Lower lobe of right lung (tissue), 2 donors: ENCODE results near the gene NCKAP5L. TPM values are rescaled to one million over a fixed set of nuclear protein-coding genes. Genes with fewer than 3 reads are reported as not detected.
"Not testable (repeated sequence)": the region's sequence is repeated elsewhere in the genome, so short reads cannot be mapped to it uniquely, and the experiment has no call there.

Experiments used
- ATAC-seq, 2 donors: fragments of 200-7000 bp; cut with Tn5 transposase; one replicate each; pipeline ENCODE4 v1.9.1; 2020 to 2022; ENCODE audit warnings: mild to moderate bottlenecking in 2 of 2, moderate library complexity in 2 of 2
- DNase-seq: peaks from one replicate; pipeline ENCODE4 v3.0.0-alpha.2; 2020
- H3K27ac ChIP-seq: fragments of 200-600 bp; one replicate; pipeline ENCODE4 v1.8.0; 2022
- H3K27me3 ChIP-seq: fragments of 200-600 bp; one replicate; pipeline ENCODE4 v1.8.0; 2022; ENCODE audit warnings: low read depth
- H3K36me3 ChIP-seq: fragments of 200-600 bp; one replicate; pipeline ENCODE4 v1.8.0; 2022; ENCODE audit warnings: mild to moderate bottlenecking
- H3K4me1 ChIP-seq: fragments of 200-600 bp; one replicate; pipeline ENCODE4 v1.8.0; 2022
- H3K4me3 ChIP-seq: fragments of 200-600 bp; one replicate; pipeline ENCODE4 v1.8.0; 2022; ENCODE audit warnings: mild to moderate bottlenecking
- H3K9me3 ChIP-seq: fragments of 200-600 bp; one replicate; pipeline ENCODE4 v1.8.0; 2022
- CTCF ChIP-seq: fragments of 200-600 bp; IDR thresholded peaks from one replicate; pipeline ENCODE4 v1.8.0; 2022; ENCODE audit warnings: antibody characterized with exemption, mild to moderate bottlenecking
- intact Hi-C: fragments of 100-400 bp; cut with DNase I; formaldehyde crosslinking; loops from one replicate; pipeline ENCODE4 v1.11.0; 2022
- total RNA-seq: library from RNA; stranded (reverse); fragmentation: NEBNext Ultra II Directional; extraction: Animal tissue kit (Norgen Biotek cat#: 25700); gene quantifications from one replicate; pipeline ENCODE4 v1.2.1, GENCODE V29; 2021
- donor health status: DM: no; HTN: yes; CAD: no; lungs with severe emphysema.

The NCKAP5L gene
- total RNA-seq, 1 donor from 2014 or later, result 24.5 TPM

- ATAC-seq (no peak), DNase-seq (no peak)
- no peak for TF ChIP-seq CTCF
- peaks cover 14% of the 10 kb centered on the region for H3K4me1 ChIP-seq
- no peak overlapping the region for H3K4me3 ChIP-seq
- no peaks in the 10 kb centered on the region for H3K36me3 ChIP-seq
- H3K27me3 ChIP-seq, result no peaks in the 10 kb centered on the region
- intact Hi-C loops, result no loop called here
- no peaks in the 10 kb centered on the region for H3K9me3 ChIP-seq
- H3K27ac ChIP-seq, result no peak overlapping the region
Measured at GRCh38 chr12:49874142-49874897, 46.1 kb upstream of the NCKAP5L start.

- Histone ChIP-seq H3K4me1 (peaks cover 23% of the 10 kb centered on the region), H3K9me3 (no peaks in the 10 kb centered on the region), H3K36me3 (no peaks in the 10 kb centered on the region), H3K27ac (no peak overlapping the region), H3K27me3 (no peaks in the 10 kb centered on the region), H3K4me3 (no peak overlapping the region)
- ATAC-seq (no peak), DNase-seq (no peak)
- intact Hi-C loops, result no loop called here
- TF ChIP-seq CTCF, result no peak
Measured at GRCh38 chr12:49873361-49873934, 45.2 kb upstream of the NCKAP5L start.

GRCh38 chr12:49872781-49873181 is 44.6 kb upstream of the NCKAP5L start:
- no peaks in the 10 kb centered on the region for H3K27me3 ChIP-seq
- DNase-seq (no peak), ATAC-seq (no peak)
- peaks cover 30% of the 10 kb centered on the region for H3K4me1 ChIP-seq
- H3K27ac ChIP-seq, result no peak overlapping the region
- intact Hi-C loops, result no loop called here
- H3K36me3 ChIP-seq, result no peaks in the 10 kb centered on the region
- no peaks in the 10 kb centered on the region for H3K9me3 ChIP-seq
- no peak for TF ChIP-seq CTCF
- no peak overlapping the region for H3K4me3 ChIP-seq

GRCh38 chr12:49872381-49872780 is 44.2 kb upstream of the NCKAP5L start:
- Histone ChIP-seq H3K4me3 (no peak overlapping the region), H3K27ac (no peak overlapping the region), H3K4me1 (peaks cover 34% of the 10 kb centered on the region), H3K27me3 (no peaks in the 10 kb centered on the region), H3K9me3 (no peaks in the 10 kb centered on the region), H3K36me3 (no peaks in the 10 kb centered on the region)
- no peak for TF ChIP-seq CTCF
- DNase-seq (no peak), ATAC-seq (no peak)
- intact Hi-C loops, result no loop called here

- H3K27me3 ChIP-seq, H3K27ac ChIP-seq, H3K36me3 ChIP-seq, H3K4me3 ChIP-seq, H3K9me3 ChIP-seq, intact Hi-C loops, DNase-seq, ATAC-seq: not testable (repeated sequence)
- peaks cover 38% of the 10 kb centered on the region for H3K4me1 ChIP-seq
Measured at GRCh38 chr12:49871811-49872251, 43.6 kb upstream of the NCKAP5L start.

GRCh38 chr12:49871263-49871561 is 43.0 kb upstream of the NCKAP5L start:
- Histone ChIP-seq H3K36me3 (no peaks in the 10 kb centered on the region), H3K9me3 (no peaks in the 10 kb centered on the region), H3K4me3 (no peak overlapping the region), H3K4me1 (peaks cover 38% of the 10 kb centered on the region), H3K27me3 (peaks cover 4% of the 10 kb centered on the region), H3K27ac (no peak overlapping the region)
- DNase-seq (no peak), ATAC-seq (no peak)
- intact Hi-C loops, result no loop called here
- TF ChIP-seq CTCF, result no peak
